Right renal pelvis (tissue), 4 donors: ENCODE data around the gene DCPS. TPM values are rescaled to one million over a fixed set of nuclear protein-coding genes. Genes with fewer than 3 reads are reported as not detected.
"Not testable (repeated sequence)": the region's sequence is repeated elsewhere in the genome, so short reads cannot be mapped to it uniquely, and the experiment has no call there.

Experiments
- DNase-seq, 4 donors: peaks; one replicate each; pipeline ENCODE4 v3.0.0-alpha.2; 2013; ENCODE audit warnings: low read depth in 4 of 4, low spot score in 3 of 4, missing footprints in 1 of 4
- polyA plus RNA-seq, 4 donors: library from polyadenylated mRNA; unstranded; fragments of 120-200 nt; gene quantifications; one replicate each; pipeline ENCODE4 v1.2.1, GENCODE V29; 2013; ENCODE audit not compliant: insufficient read length in 4 of 4

Gene DCPS
- polyA plus RNA-seq, 4 donors: 14.8 to 17.7 (median 16.0) TPM

- no peak for DNase-seq
Observed at GRCh38 chr11:126284829-126285228, 19.0 kb upstream of the DCPS start.

DNA sequence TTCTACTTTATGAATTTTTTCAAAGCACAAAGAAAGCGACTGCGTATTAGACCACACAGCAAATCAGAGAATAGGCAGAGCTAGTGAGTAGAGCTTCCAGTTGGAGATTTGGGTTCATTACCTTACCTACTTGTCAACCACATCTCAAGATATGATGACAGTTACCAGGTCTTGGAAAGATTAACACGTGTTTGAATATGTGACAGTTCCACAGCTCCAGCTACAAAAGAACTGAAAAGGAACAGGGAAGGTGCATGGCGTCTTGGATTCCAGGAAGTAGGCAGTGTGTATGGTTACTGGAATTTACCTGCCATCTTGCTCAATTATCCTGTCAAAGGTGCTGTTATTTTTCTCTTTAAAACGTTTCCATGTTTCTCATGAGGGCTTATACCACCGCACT lies 15.6 kb upstream of the DCPS start:
- DNase-seq: no peak

DNA sequence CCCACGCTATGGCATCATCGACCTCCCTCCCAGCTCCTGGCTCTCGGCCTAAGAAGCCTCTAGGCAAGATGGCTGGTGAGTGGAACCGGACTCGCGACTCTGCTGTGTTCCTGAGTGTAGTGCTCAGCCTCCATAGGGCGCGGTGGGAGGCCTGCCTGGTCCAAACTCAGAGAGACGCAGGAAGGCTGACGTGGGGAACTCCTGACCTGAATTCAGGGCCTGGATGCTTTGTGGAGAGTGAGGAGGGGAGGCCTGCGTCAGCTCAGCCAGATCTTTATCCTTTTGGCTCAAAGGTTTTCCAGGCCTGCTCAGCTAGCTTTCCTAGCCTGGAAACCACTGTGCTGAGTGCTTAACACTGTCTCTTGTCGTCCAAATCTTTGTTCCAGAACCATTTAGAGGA lies 13.0 kb upstream of the DCPS start:
- no peak for DNase-seq

DNA sequence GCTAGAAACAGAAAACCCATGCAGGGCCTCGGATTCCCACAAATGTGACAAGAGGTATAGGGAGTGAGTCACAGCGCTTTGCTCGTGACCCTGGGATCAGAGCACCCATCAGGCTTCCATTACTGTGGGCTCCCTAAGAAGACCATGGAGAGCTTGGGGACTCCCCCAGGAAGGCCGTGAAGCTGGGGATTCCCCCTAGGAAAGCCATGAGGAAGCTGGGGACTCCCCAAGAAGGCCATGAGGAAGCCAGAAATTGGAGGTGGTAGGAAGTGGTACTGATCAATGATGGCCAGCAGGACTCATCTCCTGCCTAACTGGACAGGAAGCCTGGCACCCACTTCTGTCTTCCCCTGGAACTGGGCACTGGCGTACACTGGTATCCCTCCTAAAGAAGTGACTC lies 10.1 kb upstream of the DCPS start:
- no peak for DNase-seq

- no peak for DNase-seq
Observed at GRCh38 chr11:126297004-126297403, 6.9 kb upstream of the DCPS start.

GRCh38 chr11:126304457-126305075 lies 706 bp downstream of the DCPS start:
- no peak for DNase-seq

DNA sequence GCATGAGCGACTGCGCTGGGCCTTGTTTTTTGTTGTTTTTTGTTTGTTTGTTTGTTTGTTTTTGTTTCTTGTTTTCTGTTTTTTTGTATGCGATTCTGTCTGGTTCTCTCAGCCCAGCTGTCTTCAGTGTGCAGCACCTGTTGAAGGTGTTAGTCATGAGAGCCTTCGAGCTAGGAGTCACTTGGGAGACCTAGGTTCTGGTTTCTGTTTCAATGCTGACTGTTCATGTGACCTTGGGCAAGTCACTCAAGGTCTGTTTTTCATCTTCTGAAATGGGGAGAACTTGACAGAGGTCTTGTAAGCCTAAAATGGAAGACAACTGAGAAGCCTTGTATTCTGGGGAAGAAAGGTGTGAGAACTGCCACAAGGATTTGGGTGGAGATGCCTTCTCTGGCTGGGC lies 1.8 kb downstream of the DCPS start:
- no peak for DNase-seq

GRCh38 chr11:126307706-126308105 lies 3.8 kb downstream of the DCPS start:
- DNase-seq: no peak

GRCh38 chr11:126308271-126308671 lies 4.4 kb downstream of the DCPS start:
- DNase-seq: no peak

GRCh38 chr11:126308771-126309170 lies 4.9 kb downstream of the DCPS start:
- not testable (repeated sequence) for DNase-seq

DNA sequence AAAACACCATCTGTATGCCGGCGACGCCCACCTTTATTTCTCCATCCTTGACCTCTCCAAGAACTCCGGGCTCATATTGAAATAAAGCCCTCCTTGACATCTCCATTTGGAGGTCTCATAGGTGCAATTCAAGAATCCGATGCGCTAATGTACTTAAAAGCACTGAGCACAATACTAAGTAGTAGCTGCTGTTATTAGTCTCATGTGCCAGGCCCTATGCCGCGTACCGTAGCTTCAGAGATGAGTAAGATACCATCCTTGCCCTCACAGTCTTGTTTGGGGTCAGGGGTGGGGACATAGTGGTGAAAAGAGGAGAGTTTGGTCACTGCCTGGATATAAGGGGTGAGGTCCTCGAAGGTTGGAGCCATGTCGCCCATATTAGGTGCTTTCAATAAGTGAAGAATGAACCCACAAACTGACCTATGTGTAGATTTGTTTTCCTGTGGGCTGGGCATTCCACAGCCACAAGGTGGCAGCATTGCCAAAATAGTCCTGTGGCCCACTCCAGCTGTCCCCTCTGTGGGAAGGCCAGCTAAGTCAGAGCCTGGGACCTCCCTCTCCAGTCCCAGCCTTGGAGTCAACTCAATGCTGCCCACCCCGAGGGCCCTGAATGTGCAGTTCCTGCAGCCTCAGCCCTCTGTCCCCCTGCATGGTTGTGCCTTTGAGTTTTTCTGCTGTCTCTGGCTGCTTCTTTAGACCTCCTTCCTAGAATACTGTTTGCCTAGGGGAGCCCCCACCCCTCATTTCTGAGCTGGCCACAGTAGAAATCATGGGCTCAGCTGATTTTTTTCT lies 6.5 kb downstream of the DCPS start:
- DNase-seq: peak in 3 of 4 donors; percentile 63 to 72 (median 69)

- no peak for DNase-seq
Observed at GRCh38 chr11:126310992-126311310, 7.1 kb downstream of the DCPS start.

- no peak for DNase-seq
Observed at GRCh38 chr11:126311401-126312291, 7.8 kb downstream of the DCPS start.

GRCh38 chr11:126312961-126313360 lies 9.1 kb downstream of the DCPS start:
- no peak for DNase-seq

DNA sequence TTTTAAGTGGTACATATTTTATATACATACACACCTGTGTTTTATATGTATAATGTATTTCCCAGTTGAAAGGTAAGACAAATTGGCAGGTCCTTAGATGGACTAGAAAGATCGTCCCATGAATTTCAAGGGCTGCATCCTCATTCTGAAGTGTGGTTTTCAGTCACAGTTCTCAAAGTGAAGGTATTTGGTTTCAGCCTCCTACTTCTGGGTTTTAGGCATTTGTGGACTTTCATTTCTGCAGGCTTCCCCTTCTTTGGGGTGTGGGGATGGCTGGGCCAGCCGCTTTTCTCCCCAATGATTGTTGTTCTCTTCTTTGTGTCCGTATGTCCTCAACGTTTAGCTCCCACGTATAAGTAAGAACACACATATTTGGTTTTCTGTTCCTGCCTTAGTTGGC lies 10.0 kb downstream of the DCPS start:
- no peak for DNase-seq

DNA sequence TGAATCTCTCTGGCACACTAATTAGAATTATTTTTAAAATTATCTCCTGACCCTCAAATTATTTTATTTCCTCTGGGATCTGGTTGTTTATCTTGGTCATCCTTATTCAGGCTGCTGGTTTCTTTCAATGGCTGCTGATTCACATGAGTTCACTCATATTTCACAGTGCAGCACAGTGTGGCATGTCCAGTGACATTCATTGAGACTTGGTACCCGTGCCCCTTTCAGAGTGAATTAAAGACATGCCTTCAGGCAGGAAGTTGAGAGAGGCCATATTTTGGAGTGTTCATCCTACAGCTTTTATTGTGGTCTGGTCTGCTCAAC lies 13.5 kb downstream of the DCPS start:
- DNase-seq: no peak

DNA sequence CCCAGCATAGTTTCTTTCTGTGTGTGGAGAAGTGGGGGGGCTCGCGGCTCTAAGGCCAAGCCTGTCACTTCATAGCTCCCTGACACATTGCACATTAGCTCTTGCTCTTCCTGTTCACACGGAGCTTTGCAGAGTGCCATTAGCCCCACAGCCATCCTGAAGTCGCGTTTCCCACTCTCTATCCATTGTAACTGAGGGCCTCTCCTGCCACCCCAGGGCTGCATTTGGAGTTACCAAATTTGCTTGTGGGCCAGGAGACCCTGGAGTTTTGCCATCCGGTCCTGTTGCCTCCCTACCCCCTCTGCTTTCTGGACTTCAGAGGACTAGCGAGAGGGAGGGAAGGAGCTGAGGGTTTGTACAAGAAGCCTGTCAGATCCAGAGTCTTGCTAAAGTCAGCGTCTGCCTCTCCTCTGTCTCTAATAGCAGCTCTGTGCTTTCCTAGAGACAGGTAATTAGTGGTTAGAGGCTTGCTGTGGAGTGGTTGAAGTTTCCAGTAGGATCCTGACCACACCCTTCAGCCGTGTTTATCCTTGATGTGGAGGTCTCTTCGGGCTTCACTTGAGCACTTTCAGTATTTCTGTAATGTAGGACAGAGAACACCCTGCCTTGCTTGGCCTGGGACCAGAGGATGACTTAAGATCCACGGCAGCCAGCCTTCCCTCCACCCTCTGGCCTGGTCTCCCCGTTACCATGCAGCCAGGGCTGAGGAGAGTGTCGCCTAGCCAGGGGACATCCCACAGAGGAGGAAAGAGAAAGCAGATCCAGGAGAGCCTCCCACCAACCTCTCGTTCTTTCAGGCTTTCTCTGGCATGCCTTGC lies 14.1 kb downstream of the DCPS start:
- no peak for DNase-seq

- no peak for DNase-seq
Observed at GRCh38 chr11:126318574-126319373, 14.9 kb downstream of the DCPS start.

DNA sequence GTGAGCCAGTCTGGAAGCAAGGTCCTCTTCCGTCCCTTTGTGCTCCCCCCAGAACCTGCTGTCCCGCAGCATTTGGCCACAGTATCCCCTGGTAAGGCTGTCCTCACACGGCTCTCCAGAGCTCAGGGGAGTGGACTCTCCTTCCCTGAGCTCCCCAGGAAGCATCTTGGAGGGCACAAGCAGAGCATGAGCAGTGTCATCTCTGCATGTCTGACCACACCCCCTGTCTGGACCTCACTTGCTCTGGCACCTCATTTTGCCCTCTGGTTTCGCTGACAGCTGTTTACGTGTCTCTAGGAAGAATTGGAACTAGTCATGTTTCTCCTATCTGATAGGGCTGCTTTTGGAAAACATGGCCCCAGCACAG lies 15.5 kb downstream of the DCPS start:
- DNase-seq: no peak

GRCh38 chr11:126322996-126323395 lies 19.1 kb downstream of the DCPS start:
- DNase-seq: no peak
